Inferior parietal cortex (tissue), 1 donor: ENCODE measurements around the gene CDC23.
"Not testable (repeated sequence)": the region's sequence is repeated elsewhere in the genome, so short reads cannot be mapped to it uniquely, and the experiment has no call there.

Experiments
- DNase-seq: peaks from one replicate; pipeline ENCODE4 v3.0.0-alpha.2; 2016; ENCODE audit errors: extremely low spot score

The CDC23 gene

GRCh38 chr5:138213161-138214029 is at the start of gene CDC23:
TSS of gene CDC23 (minus strand) at chr5:138213323. CDS start at chr5:138213312, 11 bp downstream.
- DNase-seq, result peak; percentile 99

GRCh38 chr5:138258704-138259292 is 45.7 kb upstream of the CDC23 start:
- DNase-seq, result no peak

GRCh38 chr5:138257583-138257982 is 44.5 kb upstream of the CDC23 start:
- DNase-seq, result no peak

- DNase-seq, result no peak
These were observed 39.8 kb upstream of the CDC23 start for GRCh38 chr5:138252944-138253343.

- not testable (repeated sequence) for DNase-seq
These were observed 34.7 kb upstream of the CDC23 start for GRCh38 chr5:138247800-138248199.

- no peak for DNase-seq
These were observed 33.7 kb upstream of the CDC23 start for GRCh38 chr5:138246822-138247221.

GRCh38 chr5:138246334-138246733 is 33.2 kb upstream of the CDC23 start:
- no peak for DNase-seq

GRCh38 chr5:138245717-138246116 is 32.6 kb upstream of the CDC23 start:
- DNase-seq, result no peak

- no peak for DNase-seq
These were observed 30.7 kb upstream of the CDC23 start for GRCh38 chr5:138243794-138244193.

- no peak for DNase-seq
These were observed 28.8 kb upstream of the CDC23 start for GRCh38 chr5:138241688-138242571.

GRCh38 chr5:138240650-138241385 is 27.7 kb upstream of the CDC23 start:
- DNase-seq, result no peak

GRCh38 chr5:138238034-138238433 is 24.9 kb upstream of the CDC23 start:
- DNase-seq, result no peak

- DNase-seq, result no peak
These were observed 21.5 kb upstream of the CDC23 start for GRCh38 chr5:138234651-138235050.

- DNase-seq, result no peak
These were observed 20.2 kb upstream of the CDC23 start for GRCh38 chr5:138233280-138233679.

- no peak for DNase-seq
These were observed 18.0 kb upstream of the CDC23 start for GRCh38 chr5:138230981-138231589.

GRCh38 chr5:138230261-138230660 is 17.1 kb upstream of the CDC23 start:
- no peak for DNase-seq

GRCh38 chr5:138229387-138229786 is 16.3 kb upstream of the CDC23 start:
- no peak for DNase-seq

- DNase-seq, result no peak
These were observed 13.8 kb upstream of the CDC23 start for GRCh38 chr5:138226910-138227309.

- DNase-seq, result no peak
These were observed 11.6 kb upstream of the CDC23 start for GRCh38 chr5:138224712-138225111.

GRCh38 chr5:138223532-138223931 is 10.4 kb upstream of the CDC23 start:
- no peak for DNase-seq

GRCh38 chr5:138216799-138217198 is 3.7 kb upstream of the CDC23 start:
- DNase-seq, result no peak
